Measurements from ENCODE around the gene KNTC1. TPM values are rescaled to one million over a fixed set of nuclear protein-coding genes. Genes with fewer than 3 reads are reported as not detected.

Gene KNTC1
- total RNA-seq, 1 experiment from 2014 or later = 71.3 TPM

- H3K4ac ChIP-seq (ENCODE audit: low read depth, low read length) = no peak overlapping the region
- H4K8ac ChIP-seq (replicated peaks; ENCODE audit: insufficient read length, low read depth, low read length) = no peak overlapping the region
- peak overlapping the region in 1 of 3 experiments; percentile 23; a peak in 1 of 7 replicates for H3K27ac Mint-ChIP-seq
- 0 out of 4 replicates have a peak, but pooled peaks cover 0 to 3% of the 10 kb centered on the region in 2 experiments for H3K4me1 Mint-ChIP-seq
- H3K23ac ChIP-seq (ENCODE audit: insufficient read length, low read depth, low read length) = no peak overlapping the region
- no peak overlapping the region for H2BK120ac ChIP-seq (ENCODE audit: low read depth, low read length, poor library complexity, severe bottlenecking)
- no peak overlapping the region for H2AFZ ChIP-seq (ENCODE audit: low read length)
- H4K91ac ChIP-seq (ENCODE audit: insufficient read length, low read depth, low read length) = no peak overlapping the region
- H2BK15ac ChIP-seq (ENCODE audit: low read depth, low read length) = no peak overlapping the region
- H3K18ac ChIP-seq (ENCODE audit: insufficient read length, low read depth, low read length) = no peak overlapping the region
- no peak for TF ChIP-seq CTCF (conservative IDR thresholded peaks at IDR 0.05)
- no peaks in the 10 kb centered on the region for H3K23me2 ChIP-seq (ENCODE audit: insufficient read length, low read depth, low read length, poor library complexity, severe bottlenecking)
- no peak overlapping the region for H3K27ac ChIP-seq (ENCODE audit: insufficient read length, low read depth, low read length)
- no peak overlapping the region for H3K14ac ChIP-seq (ENCODE audit: insufficient read depth, low read length)
- DNase-seq = no peak
- H3K4me1 ChIP-seq (ENCODE audit: insufficient read depth, low read length) = no peaks in the 10 kb centered on the region
- no peaks in the 10 kb centered on the region; the same call in 1 of the 2 replicates for H3K27me3 Mint-ChIP-seq (ENCODE audit: low read depth)
- H3K56ac ChIP-seq (ENCODE audit: insufficient read length, low read depth, low read length) = no peak overlapping the region
- no peaks in the 10 kb centered on the region for H4K20me1 ChIP-seq (ENCODE audit: control insufficient read depth, insufficient read depth, insufficient read length)
- H2BK5ac ChIP-seq (ENCODE audit: insufficient read length, low read length) = no peak overlapping the region
- H3K79me1 ChIP-seq (ENCODE audit: insufficient read depth, low read depth, low read length, poor library complexity, severe bottlenecking) = no peaks in the 10 kb centered on the region
- H3T11ph ChIP-seq (ENCODE audit: low read length) = no peak overlapping the region
- H2AK5ac ChIP-seq (ENCODE audit: insufficient read length, low read length) = no peak overlapping the region
- H4K5ac ChIP-seq (ENCODE audit: insufficient read length, low read depth, low read length) = no peak overlapping the region
- H3K4me3 Mint-ChIP-seq = no peak overlapping the region
- H3K27me3 ChIP-seq (ENCODE audit: insufficient read depth, low read length) = no peaks in the 10 kb centered on the region
- no peaks in the 10 kb centered on the region for H3K9me3 Mint-ChIP-seq
- H3K79me2 ChIP-seq (ENCODE audit: insufficient read depth, low read length) = no peaks in the 10 kb centered on the region
- WGBS (ENCODE audit: extremely low coverage, insufficient read length, low lambda C conversion rate) = no CpG with 5 or more reads among the region's 6 CpGs
- H3K9me3 ChIP-seq (ENCODE audit: control insufficient read depth, low read depth, low read length) = no peaks in the 10 kb centered on the region
- H2BK20ac ChIP-seq (ENCODE audit: low read depth, low read length, poor library complexity, severe bottlenecking) = no peak overlapping the region
- no peaks in the 10 kb centered on the region for H3K36me3 Mint-ChIP-seq (ENCODE audit: insufficient read depth in 1 of 3, low read depth in 3 of 3)
- H3K4me2 ChIP-seq (ENCODE audit: insufficient read depth, insufficient read length, low read length) = no peak overlapping the region
- no peak overlapping the region for H3K9ac ChIP-seq (ENCODE audit: extremely low read depth, insufficient read length, low read length)
- no peak overlapping the region for H2BK12ac ChIP-seq (ENCODE audit: insufficient read length, low read depth, low read length)
These were observed 132.5 kb downstream of the KNTC1 start for GRCh38 chr12:122659579-122659978.

All from H9 (cell line).